CD14-positive monocyte (primary cell): ENCODE data around the gene VSTM2B. TPM values are rescaled to one million over a fixed set of nuclear protein-coding genes. Genes with fewer than 3 reads are reported as not detected.
A peak's percentile ranks its signal among the peaks of the same experiment; 100 is the strongest.

Experiments
- DNase-seq, 3 donors: peaks; one replicate each; pipeline ENCODE4 v3.0.0-alpha.2; 2011 to 2022
- H2AFZ ChIP-seq: 2 replicates; pipeline ENCODE4 v1.6.0; 2012; ENCODE audit warnings: mild to moderate bottlenecking, low read depth, low read length, inconsistent platforms; ENCODE audit not compliant: insufficient read depth, poor library complexity, severe bottlenecking
- H3K27ac ChIP-seq, 2 donors: 1 replicate in 1 of 2; 2 replicates in 1 of 2; pipeline ENCODE4 v1.5.1; 2012 to 2013; ENCODE audit warnings: low read length in 2 of 2, control low read depth in 1 of 2, inconsistent platforms in 1 of 2, low read depth in 1 of 2, mild to moderate bottlenecking in 1 of 2
- H3K27me3 ChIP-seq, 2 donors: one replicate each; pipeline versions ENCODE4 v1.6.0 to v1.6.1; 2011 to 2013; ENCODE audit warnings: low read length in 2 of 2; ENCODE audit not compliant: control insufficient read depth in 2 of 2, insufficient read depth in 2 of 2
- H3K36me3 ChIP-seq, 2 donors: replicated peaks in 1 of 2; 1 replicate in 1 of 2; 2 replicates in 1 of 2; pipeline versions ENCODE4 v1.5.1 to v1.6.1; 2012 to 2013; ENCODE audit warnings: low read length in 2 of 2, control low read depth in 1 of 2, inconsistent platforms in 1 of 2, mild to moderate bottlenecking in 1 of 2; ENCODE audit not compliant: insufficient read depth in 2 of 2, control insufficient read depth in 1 of 2
- H3K4me1 ChIP-seq, 2 donors: 1 replicate in 1 of 2; 2 replicates in 1 of 2; pipeline versions ENCODE4 v1.5.1 to v1.6.1; 2012 to 2013; ENCODE audit warnings: low read length in 2 of 2, control low read depth in 1 of 2, inconsistent platforms in 1 of 2, mild to moderate bottlenecking in 1 of 2, moderate library complexity in 1 of 2; ENCODE audit not compliant: insufficient read depth in 2 of 2, control insufficient read depth in 1 of 2
- H3K4me2 ChIP-seq: replicated peaks from 2 replicates; pipeline ENCODE3; 2012; ENCODE audit warnings: low read length, moderate library complexity, mild to moderate bottlenecking; ENCODE audit not compliant: poor library complexity, severe bottlenecking; ENCODE audit errors: extremely low read depth
- H3K4me3 ChIP-seq, 3 experiments: fragments of 200-600 bp in 1 of 3; sonication (generic) in 1 of 3; replicated peaks in 1 of 3; 1 replicate in 2 of 3; 2 replicates in 1 of 3; pipeline ENCODE4 v1.5.1; 2011 to 2013; ENCODE audit warnings: low read length in 3 of 3, mild to moderate bottlenecking in 3 of 3, control low read depth in 2 of 3, low read depth in 2 of 3, inconsistent platforms in 1 of 3, moderate library complexity in 1 of 3
- H3K79me2 ChIP-seq: 2 replicates; pipeline ENCODE4 v1.6.0; 2012; ENCODE audit warnings: mild to moderate bottlenecking, control low read depth, inconsistent platforms, low read length, moderate library complexity; ENCODE audit not compliant: insufficient read depth
- H3K9ac ChIP-seq: 2 replicates; pipeline ENCODE4 v1.6.0; 2017; ENCODE audit warnings: low read length, mild to moderate bottlenecking; ENCODE audit not compliant: insufficient read depth, poor library complexity, severe bottlenecking
- H3K9me3 ChIP-seq, 2 donors: replicated peaks in 1 of 2; 1 replicate in 1 of 2; 2 replicates in 1 of 2; pipeline versions ENCODE4 v1.5.1 to v1.6.1; 2012 to 2013; ENCODE audit warnings: low read length in 2 of 2, control low read depth in 1 of 2; ENCODE audit not compliant: control insufficient read depth in 1 of 2, insufficient read depth in 1 of 2
- H4K20me1 ChIP-seq: 2 replicates; pipeline ENCODE4 v1.6.0; 2012; ENCODE audit warnings: mild to moderate bottlenecking, low read length, control low read depth, moderate library complexity; ENCODE audit not compliant: insufficient read depth
- H3K27ac Mint-ChIP-seq, 7 donors: one replicate each; pipeline ENCODE4 v1.8.0; 2020; ENCODE audit warnings: mild to moderate bottlenecking in 7 of 7, mixed read lengths in 7 of 7, moderate library complexity in 6 of 7, inconsistent platforms in 2 of 7
- H3K27me3 Mint-ChIP-seq, 3 donors: one replicate each; pipeline ENCODE4 v1.8.0; 2021 to 2022; ENCODE audit warnings: low read depth in 3 of 3, mild to moderate bottlenecking in 3 of 3, mixed read lengths in 3 of 3, moderate library complexity in 3 of 3, inconsistent platforms in 1 of 3
- H3K36me3 Mint-ChIP-seq, 2 donors: one replicate each; pipeline ENCODE4 v1.8.0; 2020; ENCODE audit warnings: mixed read lengths in 2 of 2, inconsistent platforms in 1 of 2, mild to moderate bottlenecking in 1 of 2
- H3K4me1 Mint-ChIP-seq: one replicate; pipeline ENCODE4 v1.8.0; 2020; ENCODE audit warnings: mild to moderate bottlenecking, mixed read lengths
- H3K4me3 Mint-ChIP-seq, 2 donors: one replicate each; pipeline ENCODE4 v1.8.0; 2020; ENCODE audit warnings: mild to moderate bottlenecking in 2 of 2, mixed read lengths in 2 of 2, moderate library complexity in 1 of 2
- H3K9me3 Mint-ChIP-seq, 7 donors: one replicate each; pipeline ENCODE4 v1.8.0; 2020 to 2022; ENCODE audit warnings: mixed read lengths in 7 of 7, mild to moderate bottlenecking in 6 of 7, moderate library complexity in 6 of 7, inconsistent platforms in 2 of 7
- CTCF ChIP-seq: fragments of 200-600 bp; IDR thresholded peaks from one replicate; pipeline ENCODE4 v1.8.0; 2022; ENCODE audit warnings: antibody characterized with exemption, mild to moderate bottlenecking
- WGBS: methylation state at CpG from one replicate; pipeline ENCODE4 v1.1.5; 2013; ENCODE audit warnings: missing lambda C conversion rate; ENCODE audit not compliant: insufficient coverage; 5-methylcytosine and 5-hydroxymethylcytosine counted together
- intact Hi-C, 2 donors: fragments of 100-400 bp; cut with micrococcal nuclease; formaldehyde crosslinking; loops; one replicate each; pipeline versions ENCODE4 v1.15.0 to v1.15.1; 2023
- polyA plus RNA-seq, 3 donors: library from polyadenylated mRNA; depleted of rRNA in 1 of 3; unstranded in 2 of 3; stranded (reverse) in 1 of 3; fragments of 300-500 nt in 2 of 3; fragments of >200 nt in 1 of 3; fragmentation: Illumina TruSeq in 2 of 3; gene quantifications; 1 replicate in 2 of 3; 2 replicates in 1 of 3; pipeline ENCODE4 v1.2.3, GENCODE V29; 2012 to 2021

Gene VSTM2B
- polyA plus RNA-seq, 3 donors = not detected

GRCh38 chr19:29523568-29523967 lies 2.2 kb upstream of the VSTM2B start:
- no peak overlapping the region for H3K4me2 ChIP-seq
- intact Hi-C loops = no loop called here
- no peaks in the 10 kb centered on the region for H3K4me1 ChIP-seq
- no peaks in the 10 kb centered on the region for H3K36me3 ChIP-seq
- peaks cover 24 to 45% of the 10 kb centered on the region in 2 donors for H3K27me3 ChIP-seq
- H3K27ac Mint-ChIP-seq = no peak overlapping the region
- no peak overlapping the region for H2AFZ ChIP-seq
- H3K4me3 Mint-ChIP-seq = peak overlapping the region in 1 of 2 donors; percentile 13
- H3K9me3 Mint-ChIP-seq = peaks cover 0 to 8% (median 3%) of the 10 kb centered on the region in 7 donors
- no peak overlapping the region for H3K27ac ChIP-seq
- H3K4me3 ChIP-seq = no peak overlapping the region
- peaks cover 41 to 68% (median 50%) of the 10 kb centered on the region in 3 donors for H3K27me3 Mint-ChIP-seq
- peaks cover 0 to 17% of the 10 kb centered on the region in 2 donors for H3K9me3 ChIP-seq
- H4K20me1 ChIP-seq = no peaks in the 10 kb centered on the region
- H3K79me2 ChIP-seq = no peaks in the 10 kb centered on the region
- H3K9ac ChIP-seq = no peak overlapping the region
- DNase-seq = no peak
- no peak for TF ChIP-seq CTCF
- H3K4me1 Mint-ChIP-seq = no peaks in the 10 kb centered on the region
- peaks cover 2 to 5% of the 10 kb centered on the region in 2 donors for H3K36me3 Mint-ChIP-seq
- WGBS = 86% methylated on average over 2 of the region's 2 CpGs

GRCh38 chr19:29524201-29524911 lies 1.4 kb upstream of the VSTM2B start:
- Histone ChIP-seq H3K4me2 (no peak overlapping the region), H3K79me2 (no peaks in the 10 kb centered on the region), H3K36me3 (no peaks in the 10 kb centered on the region), H3K27me3 (peaks cover 28 to 53% of the 10 kb centered on the region in 2 donors), H3K9me3 (peaks cover 0 to 20% of the 10 kb centered on the region in 2 donors), H3K27ac (no peak overlapping the region), H2AFZ (no peak overlapping the region), H4K20me1 (no peaks in the 10 kb centered on the region), H3K4me1 (no peaks in the 10 kb centered on the region), H3K9ac (no peak overlapping the region), H3K4me3 (no peak overlapping the region)
- H3K9me3 Mint-ChIP-seq = peaks cover 0 to 8% (median 4%) of the 10 kb centered on the region in 7 donors
- no peak overlapping the region for H3K27ac Mint-ChIP-seq
- TF ChIP-seq CTCF = no peak
- H3K27me3 Mint-ChIP-seq = peaks cover 47 to 73% (median 58%) of the 10 kb centered on the region in 3 donors
- H3K4me1 Mint-ChIP-seq = no peaks in the 10 kb centered on the region
- peak overlapping the region in 1 of 2 donors; percentile 64 for H3K4me3 Mint-ChIP-seq
- 1% methylated on average over 12 of the region's 14 CpGs for WGBS
- intact Hi-C loops = no loop called here
- peaks cover 4 to 5% of the 10 kb centered on the region in 2 donors for H3K36me3 Mint-ChIP-seq
- DNase-seq = no peak
